ENCODE measurements around the gene LMBR1.

- no peak for TF ChIP-seq CTCF (IDR thresholded peaks at IDR 0.05; ENCODE audit: poor library complexity)
- TF ChIP-seq EZH2 (IDR thresholded peaks at IDR 0.05; ENCODE audit: borderline replicate concordance), result no peak
- TF ChIP-seq EZH2phosphoT487 (IDR thresholded peaks at IDR 0.05; ENCODE audit: low read depth, severe bottlenecking, unreplicated experiment), result no peak
These were observed 50.7 kb downstream of the LMBR1 start for GRCh38 chr7:156842317-156842716.
